ENCODE data around the gene ARHGEF3.

Gene ARHGEF3

GRCh38 chr3:56747150-56747549, 54.6 kb downstream of the ARHGEF3 start:
- in situ Hi-C loops (cut with HindIII; ENCODE audit: low sequenced_read_pairs) = loop anchor here (25.0 kb wide), 1 partner anchor 340 kb away; no protein-coding TSS in a partner anchor
- DNase-seq (ENCODE audit: low read depth) = no peak
- TF ChIP-seq, protein P1, sequence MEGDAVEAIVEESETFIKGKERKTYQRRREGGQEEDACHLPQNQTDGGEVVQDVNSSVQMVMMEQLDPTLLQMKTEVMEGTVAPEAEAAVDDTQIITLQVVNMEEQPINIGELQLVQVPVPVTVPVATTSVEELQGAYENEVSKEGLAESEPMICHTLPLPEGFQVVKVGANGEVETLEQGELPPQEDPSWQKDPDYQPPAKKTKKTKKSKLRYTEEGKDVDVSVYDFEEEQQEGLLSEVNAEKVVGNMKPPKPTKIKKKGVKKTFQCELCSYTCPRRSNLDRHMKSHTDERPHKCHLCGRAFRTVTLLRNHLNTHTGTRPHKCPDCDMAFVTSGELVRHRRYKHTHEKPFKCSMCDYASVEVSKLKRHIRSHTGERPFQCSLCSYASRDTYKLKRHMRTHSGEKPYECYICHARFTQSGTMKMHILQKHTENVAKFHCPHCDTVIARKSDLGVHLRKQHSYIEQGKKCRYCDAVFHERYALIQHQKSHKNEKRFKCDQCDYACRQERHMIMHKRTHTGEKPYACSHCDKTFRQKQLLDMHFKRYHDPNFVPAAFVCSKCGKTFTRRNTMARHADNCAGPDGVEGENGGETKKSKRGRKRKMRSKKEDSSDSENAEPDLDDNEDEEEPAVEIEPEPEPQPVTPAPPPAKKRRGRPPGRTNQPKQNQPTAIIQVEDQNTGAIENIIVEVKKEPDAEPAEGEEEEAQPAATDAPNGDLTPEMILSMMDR (IDR thresholded peaks at IDR 0.05; ENCODE audit: low read depth, low read length, missing control alignments) = no peak
- no peak overlapping the region for H3K4me3 ChIP-seq (ENCODE audit: low read depth, low read length)

DNA sequence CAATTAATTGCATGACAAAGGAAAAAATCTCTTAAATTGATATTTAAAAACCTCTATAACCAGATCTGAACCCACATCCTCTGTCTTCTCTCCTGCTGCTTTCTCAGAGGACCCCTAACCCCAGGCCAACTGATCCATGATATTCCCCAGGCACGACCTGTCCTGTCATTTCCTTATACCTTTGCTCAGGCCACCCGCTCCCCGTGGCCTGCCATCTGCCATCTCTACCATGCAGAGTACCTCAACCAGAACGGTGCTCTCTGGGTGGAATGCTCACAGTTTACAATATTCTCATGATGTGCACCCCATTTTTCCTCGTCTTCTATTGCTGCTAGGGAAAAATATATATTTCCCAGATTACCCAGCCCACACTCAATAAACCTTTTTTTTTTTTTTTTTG, 57.7 kb downstream of the ARHGEF3 start:
- H3K4me3 ChIP-seq (ENCODE audit: low read depth, low read length) = no peak overlapping the region
- no peak for DNase-seq (ENCODE audit: low read depth)
- TF ChIP-seq, protein P1 (IDR thresholded peaks at IDR 0.05; ENCODE audit: low read depth, low read length, missing control alignments) = no peak
- in situ Hi-C loops (cut with HindIII; ENCODE audit: low sequenced_read_pairs) = loop anchor here (25.0 kb wide), 1 partner anchor 343 kb away; no protein-coding TSS in a partner anchor

GRCh38 chr3:56742887-56743286, 58.9 kb downstream of the ARHGEF3 start:
- no peak for DNase-seq (ENCODE audit: low read depth)
- in situ Hi-C loops (cut with HindIII; ENCODE audit: low sequenced_read_pairs) = loop anchor here (25.0 kb wide), 1 partner anchor 344 kb away; no protein-coding TSS in a partner anchor
- H3K4me3 ChIP-seq (ENCODE audit: low read depth, low read length) = no peak overlapping the region
- TF ChIP-seq, protein P1 (IDR thresholded peaks at IDR 0.05; ENCODE audit: low read depth, low read length, missing control alignments) = no peak

DNA sequence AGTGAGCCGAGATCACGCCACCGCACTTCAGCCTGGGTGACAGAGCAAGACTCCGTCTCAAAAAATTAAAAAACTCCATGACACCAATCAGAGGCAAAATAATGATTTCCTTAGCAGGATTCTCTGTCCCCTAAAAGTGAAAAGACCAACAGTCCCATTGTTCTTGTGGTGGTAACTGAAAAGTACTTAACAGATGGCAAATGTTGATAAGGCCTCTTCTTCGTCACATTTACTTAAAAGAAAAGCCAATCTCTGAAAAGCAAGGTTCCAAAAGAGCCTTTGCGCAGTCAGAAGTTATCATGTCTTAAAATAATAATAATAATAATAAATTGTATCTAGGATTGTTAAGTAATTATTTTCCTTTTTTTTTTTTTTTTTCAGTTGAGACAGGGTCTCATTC, 62.7 kb downstream of the ARHGEF3 start:
- in situ Hi-C loops (cut with HindIII; ENCODE audit: low sequenced_read_pairs) = loop anchor here (25.0 kb wide), 1 partner anchor 348 kb away; no protein-coding TSS in a partner anchor
- H3K4me3 ChIP-seq (ENCODE audit: low read depth, low read length) = no peak overlapping the region
- no peak for DNase-seq (ENCODE audit: low read depth)
- TF ChIP-seq, protein P1 (IDR thresholded peaks at IDR 0.05; ENCODE audit: low read depth, low read length, missing control alignments) = no peak

DNA sequence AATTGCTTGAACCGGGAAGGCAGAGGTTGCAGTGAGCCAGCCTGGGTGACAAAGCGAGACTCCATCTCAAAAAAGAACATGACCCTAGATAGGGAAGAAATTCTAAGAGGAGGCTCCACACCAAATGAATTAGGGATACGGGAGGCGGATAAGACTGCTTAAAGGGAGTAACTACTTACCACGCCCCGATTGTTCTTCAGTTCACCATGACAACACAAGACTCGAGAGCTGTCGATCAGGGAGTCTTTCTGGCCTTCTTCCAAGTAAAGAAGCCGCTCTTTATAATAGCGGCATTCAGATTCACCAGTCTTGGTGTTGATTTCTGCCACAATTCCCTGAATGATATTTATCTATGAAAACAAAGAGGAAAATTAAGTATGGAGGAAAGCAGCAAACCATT, 64.7 kb downstream of the ARHGEF3 start:
- DNase-seq (ENCODE audit: low read depth) = no peak
- TF ChIP-seq, protein P1 (IDR thresholded peaks at IDR 0.05; ENCODE audit: low read depth, low read length, missing control alignments) = no peak
- no peak overlapping the region for H3K4me3 ChIP-seq (ENCODE audit: low read depth, low read length)
- in situ Hi-C loops (cut with HindIII; ENCODE audit: low sequenced_read_pairs) = loop anchor here (25.0 kb wide), 1 partner anchor 350 kb away; no protein-coding TSS in a partner anchor

DNA sequence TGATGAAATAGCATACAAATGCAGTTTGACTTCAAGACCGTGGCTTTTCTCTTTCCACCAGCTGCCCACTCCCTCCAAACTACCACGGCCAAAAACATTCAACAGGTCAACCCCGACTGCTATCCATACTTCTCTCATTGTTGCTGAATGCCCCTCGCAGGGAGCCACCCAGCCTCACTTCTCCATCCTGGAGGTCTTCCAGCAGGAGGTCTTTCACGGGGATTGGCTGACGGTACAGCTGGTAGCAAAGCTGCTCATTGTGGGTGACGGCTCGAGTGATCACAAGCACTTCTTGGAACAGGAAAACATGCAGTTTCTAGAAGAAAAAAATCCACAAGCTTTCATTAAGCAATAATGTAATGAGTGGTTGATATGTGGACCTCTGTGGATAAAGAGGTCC, 69.6 kb downstream of the ARHGEF3 start:
- TF ChIP-seq, protein P1 (IDR thresholded peaks at IDR 0.05; ENCODE audit: low read depth, low read length, missing control alignments) = no peak
- no peak for DNase-seq (ENCODE audit: low read depth)
- in situ Hi-C loops (cut with HindIII; ENCODE audit: low sequenced_read_pairs) = loop anchor here (25.0 kb wide), 1 partner anchor 355 kb away; no protein-coding TSS in a partner anchor
- no peak overlapping the region for H3K4me3 ChIP-seq (ENCODE audit: low read depth, low read length)
